HL-60 (cell line): ENCODE data around the gene TBC1D21.

Experiments
- CTCF ChIP-seq: IDR thresholded peaks from one replicate; pipeline ENCODE4 v1.5.1; 2011; ENCODE audit warnings: low read length, control low read depth, inconsistent platforms; ENCODE audit not compliant: insufficient read depth
- GABPA ChIP-seq: IDR thresholded peaks from 2 replicates; pipeline ENCODE4 v1.6.1; 2012; ENCODE audit warnings: low read depth
- POLR2AphosphoS5 ChIP-seq: IDR thresholded peaks from 2 replicates; pipeline ENCODE4 v1.6.1; 2012; ENCODE audit warnings: low read depth
- SPI1 ChIP-seq: IDR thresholded peaks from 2 replicates; pipeline ENCODE4 v1.6.1; 2012; ENCODE audit warnings: low read depth, mild to moderate bottlenecking, borderline replicate concordance
- TF ChIP-seq, protein P1 (sequence below): IDR thresholded peaks from 2 replicates; pipeline ENCODE4 v1.6.1; 2012; ENCODE audit warnings: low read depth; ENCODE audit not compliant: insufficient replicate concordance

- TF ChIP-seq CTCF (no peak), GABPA (no peak), POLR2AphosphoS5 (no peak), SPI1 (no peak)
- TF ChIP-seq, protein P1, sequence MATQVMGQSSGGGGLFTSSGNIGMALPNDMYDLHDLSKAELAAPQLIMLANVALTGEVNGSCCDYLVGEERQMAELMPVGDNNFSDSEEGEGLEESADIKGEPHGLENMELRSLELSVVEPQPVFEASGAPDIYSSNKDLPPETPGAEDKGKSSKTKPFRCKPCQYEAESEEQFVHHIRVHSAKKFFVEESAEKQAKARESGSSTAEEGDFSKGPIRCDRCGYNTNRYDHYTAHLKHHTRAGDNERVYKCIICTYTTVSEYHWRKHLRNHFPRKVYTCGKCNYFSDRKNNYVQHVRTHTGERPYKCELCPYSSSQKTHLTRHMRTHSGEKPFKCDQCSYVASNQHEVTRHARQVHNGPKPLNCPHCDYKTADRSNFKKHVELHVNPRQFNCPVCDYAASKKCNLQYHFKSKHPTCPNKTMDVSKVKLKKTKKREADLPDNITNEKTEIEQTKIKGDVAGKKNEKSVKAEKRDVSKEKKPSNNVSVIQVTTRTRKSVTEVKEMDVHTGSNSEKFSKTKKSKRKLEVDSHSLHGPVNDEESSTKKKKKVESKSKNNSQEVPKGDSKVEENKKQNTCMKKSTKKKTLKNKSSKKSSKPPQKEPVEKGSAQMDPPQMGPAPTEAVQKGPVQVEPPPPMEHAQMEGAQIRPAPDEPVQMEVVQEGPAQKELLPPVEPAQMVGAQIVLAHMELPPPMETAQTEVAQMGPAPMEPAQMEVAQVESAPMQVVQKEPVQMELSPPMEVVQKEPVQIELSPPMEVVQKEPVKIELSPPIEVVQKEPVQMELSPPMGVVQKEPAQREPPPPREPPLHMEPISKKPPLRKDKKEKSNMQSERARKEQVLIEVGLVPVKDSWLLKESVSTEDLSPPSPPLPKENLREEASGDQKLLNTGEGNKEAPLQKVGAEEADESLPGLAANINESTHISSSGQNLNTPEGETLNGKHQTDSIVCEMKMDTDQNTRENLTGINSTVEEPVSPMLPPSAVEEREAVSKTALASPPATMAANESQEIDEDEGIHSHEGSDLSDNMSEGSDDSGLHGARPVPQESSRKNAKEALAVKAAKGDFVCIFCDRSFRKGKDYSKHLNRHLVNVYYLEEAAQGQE, result no peak
Measured at GRCh38 chr15:73888224-73889041, 15.1 kb downstream of the TBC1D21 start.
